ENCODE results near the gene CARD11.

- TF ChIP-seq CTCF (IDR thresholded peaks at IDR 0.05) = no peak
- no peak for TF ChIP-seq POLR2A (IDR thresholded peaks at IDR 0.05)
These were observed 72.8 kb downstream of the CARD11 start for GRCh38 chr7:2970861-2971260.
